ENCODE data around the gene ATP11B.

ATP11B gene

DNA sequence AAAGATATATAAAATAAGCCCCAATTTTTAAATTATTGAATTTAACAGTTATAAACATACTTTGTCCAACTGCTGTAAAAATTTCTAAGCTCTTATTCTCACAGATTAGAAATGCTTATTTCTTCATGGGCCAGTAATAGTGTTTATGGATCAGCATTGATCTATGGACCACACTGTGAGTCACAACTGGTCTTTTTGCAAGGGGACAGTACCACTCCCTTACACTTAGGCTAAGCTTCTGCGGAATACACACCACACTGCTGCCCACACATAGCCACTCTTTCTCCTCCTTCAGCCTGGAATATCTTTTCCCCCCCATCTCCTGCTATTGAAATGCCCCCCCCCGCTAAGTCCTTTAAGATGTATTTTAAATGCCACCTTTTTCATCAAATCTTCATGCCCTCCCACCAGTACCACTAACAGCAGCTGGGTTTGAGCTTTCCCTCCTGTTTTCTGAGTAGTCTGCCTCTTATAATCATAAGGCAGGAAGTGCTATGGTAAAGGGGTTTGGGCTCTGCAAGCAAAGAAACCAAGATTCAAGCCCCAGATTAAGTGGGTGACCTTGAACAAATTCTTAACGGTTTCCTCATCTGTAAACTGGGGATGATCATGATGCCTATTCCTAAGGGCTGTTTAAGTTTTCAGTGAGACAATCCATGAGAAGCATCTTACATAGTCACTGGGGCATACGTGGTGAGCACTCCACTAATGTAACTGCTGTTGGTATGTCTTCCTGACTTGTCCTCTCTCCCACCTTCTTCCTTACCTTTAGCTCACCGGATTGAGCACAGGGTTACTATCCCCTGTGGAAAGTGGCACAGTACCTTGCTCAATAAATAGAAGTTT lies 117.9 kb downstream of the ATP11B start:
- DNase-seq (ENCODE audit: low read depth), result no peak

DNA sequence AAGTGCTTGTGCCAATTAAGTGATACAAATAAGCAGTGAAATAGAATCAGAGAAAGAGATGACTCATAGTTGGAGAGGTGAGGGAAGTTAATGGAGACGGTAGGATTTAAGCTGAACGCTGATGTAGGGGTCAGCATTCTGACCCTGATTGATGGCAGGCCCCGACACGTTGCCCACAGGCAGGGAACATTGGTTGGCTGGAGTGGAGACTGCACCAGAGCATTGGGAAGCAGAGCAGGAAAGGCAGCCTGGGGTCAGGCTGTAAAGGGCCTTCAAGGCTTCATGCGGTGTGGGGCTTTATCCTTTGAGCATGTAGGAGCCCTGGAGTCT lies 118.4 kb downstream of the ATP11B start:
- DNase-seq (ENCODE audit: low read depth), result no peak

DNA sequence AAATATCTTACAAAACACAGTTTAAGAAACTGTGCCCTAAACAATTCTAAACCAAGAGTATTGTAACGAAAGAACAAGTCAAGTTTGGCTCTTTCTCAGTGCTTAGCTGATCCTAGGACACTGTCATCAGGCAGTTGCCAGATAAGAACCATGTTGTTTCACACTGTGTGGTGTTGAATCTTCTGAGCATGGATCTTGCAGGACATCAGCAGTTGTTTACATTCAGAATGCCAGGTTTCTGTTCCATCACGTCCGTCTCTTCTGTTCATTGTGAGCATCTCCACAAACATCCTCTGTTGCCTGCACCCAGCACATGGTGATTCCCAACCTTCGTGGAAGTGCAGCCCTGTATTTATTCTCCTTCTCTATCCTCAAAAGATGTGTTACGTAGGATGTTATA lies 119.2 kb downstream of the ATP11B start:
- DNase-seq (ENCODE audit: low read depth), result no peak

DNA sequence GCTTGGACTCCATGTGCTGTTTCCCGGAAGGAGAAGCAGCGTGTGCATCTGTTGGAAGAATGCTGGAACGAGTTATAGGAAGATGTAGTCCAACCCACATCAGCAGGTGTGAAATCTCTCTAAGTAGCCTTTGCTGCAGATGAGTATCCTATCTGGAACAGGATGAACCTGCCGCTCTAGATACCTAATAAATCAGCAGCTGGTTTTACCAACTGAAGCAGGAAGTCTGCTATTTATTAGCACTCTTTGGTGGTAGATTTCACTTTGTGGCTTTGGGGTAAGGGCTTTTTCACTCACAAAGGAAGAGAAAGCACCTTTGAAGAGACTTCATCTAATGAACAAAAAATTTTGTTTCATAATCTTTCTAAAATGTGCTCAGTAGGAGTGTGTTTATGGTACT lies 120.6 kb downstream of the ATP11B start:
- no peak for DNase-seq (ENCODE audit: low read depth)

DNA sequence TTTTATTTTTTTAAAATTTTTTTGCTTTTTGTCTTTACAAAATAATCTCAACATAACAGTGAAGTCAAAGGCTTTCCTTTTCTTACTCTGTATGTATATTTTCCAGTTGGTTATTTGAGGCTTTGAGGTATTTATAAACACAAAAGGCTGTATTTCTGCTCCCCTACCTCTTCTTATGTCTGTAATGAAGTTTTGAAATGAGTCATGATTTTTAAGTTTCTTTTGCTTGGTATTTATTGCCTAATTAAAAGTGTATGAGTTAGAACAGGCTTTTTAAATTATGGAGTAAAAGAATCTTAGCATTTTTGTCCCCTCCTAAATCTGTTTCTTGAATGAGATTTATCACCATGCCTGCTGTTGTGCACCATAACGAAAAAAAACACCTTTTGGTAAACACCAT lies 121.0 kb downstream of the ATP11B start:
- no peak for DNase-seq (ENCODE audit: low read depth)

DNA sequence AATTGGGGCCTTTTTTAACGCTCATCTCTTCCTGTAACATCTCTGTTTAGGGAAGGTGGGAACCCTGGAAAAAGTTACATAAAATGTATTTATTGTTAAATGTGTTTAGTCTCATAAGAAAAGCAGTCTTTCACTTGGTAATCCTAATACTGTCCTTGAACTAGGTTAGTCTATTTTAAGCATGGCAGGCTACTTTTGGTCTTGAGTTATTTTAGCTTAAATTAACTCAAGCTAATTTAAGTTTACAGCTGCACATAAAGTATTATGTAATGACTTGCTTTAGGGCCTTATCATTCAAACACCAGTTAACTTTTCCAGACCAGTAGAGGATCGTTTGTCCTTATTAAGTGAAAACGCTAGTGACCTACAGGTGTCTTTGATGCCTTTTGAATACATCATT lies 123.8 kb downstream of the ATP11B start:
- DNase-seq (ENCODE audit: low read depth), result no peak

DNA sequence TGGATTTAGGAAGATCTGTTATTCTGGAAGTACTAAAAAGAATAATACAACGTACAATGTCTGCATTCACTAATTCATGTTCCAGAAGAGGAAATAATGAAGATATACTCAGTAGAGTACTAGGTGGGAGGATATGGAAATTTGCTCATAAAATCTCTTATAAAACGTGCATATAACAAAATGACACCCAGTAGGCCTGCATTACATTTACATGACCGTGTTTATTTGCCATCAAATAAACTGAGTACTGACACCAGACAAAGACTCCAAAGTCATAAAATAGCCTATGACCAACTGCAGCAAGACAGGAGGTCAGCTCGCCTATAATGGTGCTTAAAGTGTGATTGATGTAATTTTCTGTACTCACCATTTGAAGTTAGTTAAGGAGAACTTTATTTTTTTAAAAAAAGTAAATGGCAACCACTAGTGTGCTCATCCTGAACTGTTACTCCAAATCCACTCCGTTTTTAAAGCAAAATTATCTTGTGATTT lies 126.6 kb downstream of the ATP11B start:
- DNase-seq (ENCODE audit: low read depth), result no peak

DNA sequence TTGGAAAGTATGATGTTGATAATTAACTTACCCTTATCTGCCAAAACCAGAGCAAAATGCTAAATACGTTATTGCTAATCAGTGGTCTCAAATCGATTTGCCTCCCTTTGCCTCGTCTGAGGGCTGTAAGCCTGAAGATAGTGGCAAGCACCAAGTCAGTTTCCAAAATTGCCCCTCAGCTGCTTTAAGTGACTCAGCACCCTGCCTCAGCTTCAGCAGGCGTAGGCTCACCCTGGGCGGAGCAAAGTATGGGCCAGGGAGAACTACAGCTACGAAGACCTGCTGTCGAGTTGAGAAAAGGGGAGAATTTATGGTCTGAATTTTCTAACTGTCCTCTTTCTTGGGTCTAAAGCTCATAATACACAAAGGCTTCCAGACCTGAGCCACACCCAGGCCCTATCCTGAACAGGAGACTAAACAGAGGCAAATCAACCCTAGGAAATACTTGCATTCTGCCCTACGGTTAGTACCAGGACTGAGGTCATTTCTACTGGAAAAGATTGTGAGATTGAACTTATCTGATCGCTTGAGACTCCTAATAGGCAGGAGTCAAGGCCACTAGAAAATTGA lies 127.3 kb downstream of the ATP11B start:
- DNase-seq (ENCODE audit: low read depth), result peak; percentile 63

DNA sequence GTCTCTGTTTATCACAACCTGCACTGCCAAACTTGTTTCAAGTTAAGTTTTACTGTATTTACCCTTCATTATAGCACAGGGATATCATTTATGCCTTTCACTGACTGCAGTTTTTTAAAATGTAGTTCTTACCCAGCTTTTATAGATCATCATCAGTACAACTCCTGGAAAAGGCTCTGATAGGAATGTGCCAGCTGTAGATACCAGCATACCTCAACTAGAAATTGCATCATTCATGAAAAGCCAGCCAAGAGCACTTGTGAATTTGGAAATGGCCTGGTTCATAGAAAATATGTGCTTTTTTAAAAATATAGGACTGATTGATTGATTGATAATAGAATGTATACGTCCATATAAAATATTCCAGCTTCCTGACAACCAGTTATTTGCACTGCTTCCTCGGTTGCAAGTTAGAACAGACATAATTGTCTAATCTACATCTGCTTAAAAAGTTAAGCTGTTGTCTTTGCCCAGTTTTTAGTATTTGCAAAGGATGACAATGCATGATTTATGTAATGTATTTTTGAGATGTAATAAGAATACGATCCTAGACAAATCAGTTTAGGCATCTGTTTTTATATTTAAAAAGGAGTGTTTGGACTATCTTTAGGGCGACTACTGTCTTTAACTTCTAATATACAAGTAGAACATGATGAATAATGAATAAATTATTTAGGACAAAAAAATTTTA lies 128.5 kb downstream of the ATP11B start:
- DNase-seq (ENCODE audit: low read depth), result no peak

DNA sequence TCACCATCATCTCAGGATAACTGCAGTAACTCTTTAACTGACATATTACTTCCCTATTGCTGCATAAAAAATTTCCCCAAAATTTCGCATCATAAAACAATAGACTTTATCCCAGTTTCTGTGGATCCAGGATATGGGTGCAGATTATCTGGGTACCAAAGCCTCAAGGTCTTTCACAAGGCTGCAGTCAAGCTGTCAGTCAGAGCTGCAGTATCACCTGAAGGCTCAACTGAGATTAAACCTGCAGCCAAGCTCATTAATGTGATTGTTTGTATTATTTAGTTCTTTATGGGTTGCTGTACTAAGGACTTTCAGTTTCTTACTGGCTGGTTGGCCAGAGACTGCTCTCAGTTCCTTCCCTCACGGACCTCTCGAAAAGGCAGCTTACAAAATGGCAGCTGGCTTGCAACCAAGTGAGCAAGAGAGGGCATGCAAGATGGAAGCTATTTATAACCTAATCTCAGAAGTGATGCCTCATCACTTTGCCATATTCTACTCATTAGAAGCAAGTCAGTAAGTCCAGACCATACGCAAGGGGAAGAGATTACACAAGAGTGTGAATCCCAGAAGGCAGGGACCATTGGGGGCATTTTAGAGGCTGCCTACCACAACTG lies 132.1 kb downstream of the ATP11B start:
- no peak for DNase-seq (ENCODE audit: low read depth)

DNA sequence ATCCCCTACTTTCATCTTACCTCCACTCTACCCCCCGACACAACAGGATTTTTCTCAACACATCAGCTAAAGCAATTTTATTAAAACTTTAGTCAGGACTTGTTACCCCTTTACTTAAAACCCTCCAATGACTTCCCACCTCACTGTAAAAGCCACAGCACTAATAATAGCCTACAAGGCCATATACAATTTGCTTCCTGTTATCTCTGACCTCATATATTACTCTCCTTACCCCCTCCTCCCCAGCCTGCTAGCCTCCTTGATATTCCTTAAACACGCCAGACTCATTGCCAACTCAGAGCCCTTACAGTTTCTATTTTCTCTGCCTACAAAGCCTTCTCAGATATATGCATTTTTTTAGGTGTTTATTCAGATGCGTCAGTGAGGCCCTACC lies 132.6 kb downstream of the ATP11B start:
- DNase-seq (ENCODE audit: low read depth), result no peak

DNA sequence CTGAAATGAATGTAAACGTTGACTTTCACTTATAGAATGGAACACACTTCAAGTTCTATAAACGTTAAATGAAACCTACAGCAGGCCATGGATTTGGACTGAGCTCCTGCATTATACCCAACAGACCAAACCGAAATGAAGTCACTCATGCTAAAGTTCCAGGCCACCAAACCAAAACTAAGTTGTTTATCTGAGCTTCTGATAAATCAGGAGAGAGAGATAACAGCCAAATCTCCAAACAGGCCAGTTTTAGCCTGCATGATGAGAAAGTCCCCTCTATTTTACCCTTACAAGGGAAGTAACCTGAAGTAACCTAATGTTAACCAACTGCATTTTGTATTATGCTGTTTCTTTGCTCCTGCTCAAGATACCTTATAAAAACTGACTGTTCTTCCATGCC lies 142.5 kb downstream of the ATP11B start:
- no peak for DNase-seq (ENCODE audit: low read depth)

DNA sequence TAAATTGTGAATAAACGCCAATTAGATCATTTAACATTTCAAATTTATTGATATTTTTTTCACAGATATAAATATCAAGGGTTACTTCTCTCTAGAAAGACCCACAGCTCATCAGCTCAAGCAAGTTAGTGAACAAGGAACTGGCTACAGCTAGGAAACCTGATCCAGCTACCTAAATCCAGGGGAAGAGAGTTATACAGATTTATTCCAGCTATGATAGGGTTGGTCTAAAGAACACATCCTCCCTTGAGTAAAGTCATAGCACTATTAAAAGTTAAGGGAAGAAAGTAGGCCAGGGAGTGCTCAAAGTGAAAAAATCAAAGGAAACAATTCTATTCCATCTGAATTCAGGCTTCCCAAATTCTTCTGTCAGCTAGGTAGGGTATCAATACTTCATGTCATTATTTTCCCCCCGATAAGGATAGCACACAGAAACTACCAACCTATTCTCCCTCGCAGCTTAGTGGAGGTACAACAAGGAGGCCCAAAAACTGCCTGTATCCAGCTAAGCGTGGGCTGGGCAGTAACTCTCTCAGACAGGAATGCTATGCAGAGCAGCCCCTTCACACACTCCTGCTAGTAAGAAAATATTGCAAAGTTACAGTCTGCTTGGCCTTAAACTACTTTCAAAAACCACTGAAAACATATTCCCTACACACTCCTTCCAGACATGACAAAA lies 143.1 kb downstream of the ATP11B start:
- no peak for DNase-seq (ENCODE audit: low read depth)

DNA sequence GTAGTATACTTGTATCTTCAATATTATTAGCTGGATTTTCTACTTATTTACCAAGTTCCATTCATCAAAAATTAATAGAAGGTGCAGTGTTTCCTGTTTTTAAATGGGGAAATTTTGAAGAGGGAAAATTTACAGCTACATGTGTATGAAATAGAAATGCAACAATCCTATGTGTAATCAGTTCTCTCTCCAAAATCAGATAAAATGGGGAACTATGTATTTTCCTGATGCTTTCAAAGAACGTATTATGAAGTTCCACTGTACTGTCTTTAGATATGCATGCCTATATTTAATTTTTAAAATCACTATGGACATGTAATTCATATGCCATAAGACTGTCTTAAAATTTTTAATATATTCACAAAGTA lies 143.6 kb downstream of the ATP11B start:
- DNase-seq (ENCODE audit: low read depth), result no peak

DNA sequence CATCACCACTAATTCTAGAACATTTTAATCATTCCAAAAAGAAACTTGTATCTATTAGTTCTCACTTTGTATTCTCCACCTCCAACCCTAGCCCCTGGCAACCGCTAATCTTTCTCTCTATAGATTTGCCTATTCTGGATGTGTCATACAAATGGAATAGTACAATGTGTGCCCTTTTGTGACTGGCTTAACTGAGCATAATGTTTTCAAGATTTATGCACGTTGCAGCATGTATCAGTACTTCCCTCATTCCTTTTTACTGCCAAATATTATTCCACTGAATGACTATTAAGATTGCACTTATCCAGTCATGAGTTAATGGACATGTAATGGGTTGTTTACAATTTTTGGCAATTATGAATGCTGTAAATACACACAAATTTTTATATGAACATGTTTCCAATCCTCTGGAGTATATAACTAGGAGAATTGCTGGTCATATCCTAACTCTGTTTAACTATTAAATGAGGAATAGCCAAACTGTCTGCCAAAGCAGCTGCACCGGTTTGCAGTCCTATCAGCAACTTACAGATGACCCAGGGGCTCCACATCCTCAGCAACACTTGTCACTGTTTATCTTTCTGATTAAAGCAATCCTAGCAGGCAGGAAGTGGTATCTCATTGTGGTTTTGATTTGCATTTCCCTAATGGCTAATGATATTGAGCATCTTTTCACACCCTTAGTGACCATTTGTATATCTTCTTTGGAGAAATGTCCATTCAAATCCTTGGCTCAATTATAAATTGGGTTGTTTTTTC lies 144.2 kb downstream of the ATP11B start:
- peak; percentile 61 for DNase-seq (ENCODE audit: low read depth)

DNA sequence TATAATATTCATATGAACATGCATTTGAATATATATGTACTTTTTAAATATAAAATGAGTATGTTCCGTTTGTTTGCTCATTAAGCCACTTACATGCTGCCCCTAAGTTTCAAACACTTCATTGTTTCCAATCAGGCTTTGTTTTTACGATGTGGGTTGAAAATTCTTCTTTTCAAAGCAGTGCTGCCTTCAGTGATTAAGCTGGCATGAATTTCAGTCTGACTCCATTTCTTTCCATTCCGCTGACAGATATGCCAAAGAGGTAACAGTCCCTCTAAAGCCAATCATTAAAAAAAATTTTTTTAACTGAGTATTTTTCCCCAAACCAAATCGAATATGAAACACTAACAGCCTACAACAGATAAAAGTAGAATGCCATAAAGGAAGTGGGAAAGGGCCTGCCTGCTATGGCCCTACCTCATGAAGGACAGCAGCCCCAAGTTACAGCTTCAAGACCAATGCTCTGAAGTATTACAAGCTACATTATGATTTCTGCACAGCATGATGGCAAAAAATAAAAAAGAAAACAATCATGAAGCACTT lies 147.0 kb downstream of the ATP11B start:
- DNase-seq (ENCODE audit: low read depth), result no peak

DNA sequence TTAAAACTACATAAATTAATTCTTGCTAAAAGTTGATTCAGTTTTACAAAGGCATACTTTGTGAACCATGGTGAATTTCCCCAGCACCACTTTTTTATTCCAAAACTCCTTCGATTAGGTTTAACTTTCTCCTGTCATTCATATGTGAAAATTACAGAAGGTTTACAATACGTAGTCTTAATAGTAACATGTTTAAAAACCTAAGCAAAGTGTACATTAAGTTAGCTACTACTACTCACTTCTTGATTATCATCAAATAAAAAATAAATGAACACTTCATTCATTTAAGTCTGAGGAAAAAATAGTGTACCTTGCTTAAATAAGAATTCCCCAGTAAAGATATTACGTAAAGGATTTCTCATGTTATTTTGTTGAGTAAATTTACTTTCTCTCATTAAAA lies 148.4 kb downstream of the ATP11B start:
- DNase-seq (ENCODE audit: low read depth), result no peak

DNA sequence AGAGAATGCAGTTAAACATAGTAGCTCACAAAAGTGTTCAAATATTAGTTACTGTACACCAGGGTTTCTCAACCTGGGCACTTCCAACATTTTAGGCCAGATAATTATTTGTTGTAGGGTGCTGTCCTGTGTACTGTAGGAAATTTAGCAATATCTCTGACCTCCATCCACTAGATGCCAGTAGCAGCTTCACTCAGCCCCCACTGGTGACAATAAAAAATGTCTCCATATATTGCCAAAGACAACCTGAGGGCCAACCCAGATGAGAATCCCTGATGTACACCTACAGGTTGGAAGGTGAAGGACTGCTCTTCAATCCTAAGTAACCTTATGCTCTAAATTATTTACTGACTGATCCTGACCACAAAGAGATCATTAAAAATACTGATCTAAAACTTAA lies 154.6 kb downstream of the ATP11B start:
- DNase-seq (ENCODE audit: low read depth), result no peak

DNA sequence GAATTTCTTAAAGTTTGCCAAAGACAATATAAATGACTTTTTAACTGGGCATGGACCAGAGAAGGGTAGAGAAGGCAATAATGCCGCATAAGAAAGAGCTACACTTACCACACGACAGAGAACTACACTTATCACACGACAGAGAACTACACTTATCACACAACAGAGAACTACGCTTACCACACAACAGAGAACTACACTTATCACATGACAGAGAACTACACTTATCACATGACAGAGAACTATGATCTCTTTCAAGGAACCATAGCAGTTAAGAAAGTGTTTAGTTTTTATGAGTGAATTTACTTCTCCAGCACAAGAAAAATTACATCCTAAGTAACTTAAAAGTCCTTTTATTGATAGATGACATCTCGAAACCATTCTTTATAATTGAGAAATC lies 155.0 kb downstream of the ATP11B start:
- no peak for DNase-seq (ENCODE audit: low read depth)

DNA sequence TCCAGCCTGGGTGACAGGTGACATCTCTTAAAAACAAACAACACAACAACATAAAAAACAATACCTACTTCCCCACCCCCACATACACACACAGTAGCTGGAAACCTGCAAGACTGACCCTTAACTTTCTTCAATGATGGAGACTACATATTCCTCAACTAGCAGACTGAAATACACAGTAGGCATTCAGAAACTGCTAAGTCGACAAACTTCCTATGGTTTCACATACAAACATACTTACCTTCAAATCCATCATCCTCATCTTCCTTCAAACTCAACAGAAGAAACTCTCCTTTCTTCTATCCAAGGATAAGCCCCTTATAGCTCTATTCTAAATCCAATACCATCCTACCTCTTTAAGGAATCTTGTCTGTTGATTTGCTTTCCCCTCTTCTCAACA lies 156.4 kb downstream of the ATP11B start:
- no peak for DNase-seq (ENCODE audit: low read depth)

DNA sequence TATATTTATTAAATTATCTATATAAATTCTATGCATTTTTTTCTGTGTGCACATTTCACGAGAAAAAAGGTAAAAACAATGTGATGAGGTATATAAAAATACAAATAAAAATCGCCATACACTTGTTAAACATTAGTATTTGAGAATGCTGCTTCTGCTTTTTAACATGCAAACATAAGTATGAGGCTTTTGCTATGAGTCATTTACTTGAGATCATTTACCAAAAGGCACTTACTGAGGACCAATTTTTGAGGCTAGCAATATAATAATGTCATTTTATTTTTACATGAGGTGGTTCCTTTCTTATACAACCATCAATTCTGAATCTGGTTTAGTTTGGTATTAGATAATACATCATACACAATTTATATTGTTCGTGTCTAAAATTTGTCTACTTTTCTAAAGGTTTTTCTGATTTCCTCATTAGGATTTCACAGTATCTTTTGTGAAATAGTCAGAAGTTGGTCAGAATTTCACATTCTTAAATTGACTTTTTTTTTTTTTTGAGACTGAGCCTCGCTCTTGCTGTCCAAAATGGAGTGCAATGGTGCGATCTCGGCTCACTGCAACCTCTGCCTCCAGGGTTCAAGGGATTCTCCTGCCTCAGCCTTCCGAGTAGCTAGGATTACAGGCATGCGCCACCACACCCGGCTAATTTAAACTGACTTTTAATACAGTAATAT lies 161.4 kb downstream of the ATP11B start:
- no peak for DNase-seq (ENCODE audit: low read depth)

All from CMK (cell line).